ENCODE measurements around the gene SOCS3.

SOCS3 gene

DNA sequence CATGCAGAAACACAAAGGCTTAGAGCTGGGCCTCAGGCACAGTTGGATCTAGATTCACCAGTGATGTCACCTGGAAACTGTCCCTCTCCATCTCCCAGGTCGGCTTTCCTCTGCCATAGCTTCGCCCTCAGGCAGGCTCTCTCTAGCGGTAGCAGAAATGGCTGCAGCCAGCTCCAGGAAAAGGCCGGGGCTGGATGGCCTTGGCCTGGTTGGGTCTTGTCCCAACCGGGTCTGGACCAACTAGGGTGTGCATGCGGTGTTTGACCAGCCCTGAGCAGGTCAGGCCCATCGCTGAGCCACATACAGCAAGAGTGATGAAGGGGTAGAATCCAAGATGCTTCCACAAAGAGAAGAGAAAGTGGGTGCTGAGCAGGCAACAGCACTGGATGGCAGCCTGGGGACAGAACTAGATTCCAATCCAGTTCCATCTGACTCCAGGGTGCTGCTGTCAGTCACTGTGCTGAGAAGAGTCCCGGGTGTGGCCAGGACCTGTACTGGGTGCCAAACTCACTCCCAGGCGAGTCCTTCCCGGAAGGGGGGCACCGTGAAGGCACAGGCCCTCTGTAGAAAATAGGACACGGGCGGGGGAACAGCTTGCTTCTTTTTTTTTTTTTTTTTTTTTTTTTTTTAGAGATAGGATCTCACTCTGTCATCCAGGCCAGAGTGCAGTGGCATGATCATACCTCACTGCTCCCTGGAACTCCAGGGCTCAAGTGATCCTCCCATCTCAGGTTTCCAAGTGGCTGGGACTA is 51.8 kb downstream of the SOCS3 start:
- no peak for DNase-seq (ENCODE audit: low spot score)

DNA sequence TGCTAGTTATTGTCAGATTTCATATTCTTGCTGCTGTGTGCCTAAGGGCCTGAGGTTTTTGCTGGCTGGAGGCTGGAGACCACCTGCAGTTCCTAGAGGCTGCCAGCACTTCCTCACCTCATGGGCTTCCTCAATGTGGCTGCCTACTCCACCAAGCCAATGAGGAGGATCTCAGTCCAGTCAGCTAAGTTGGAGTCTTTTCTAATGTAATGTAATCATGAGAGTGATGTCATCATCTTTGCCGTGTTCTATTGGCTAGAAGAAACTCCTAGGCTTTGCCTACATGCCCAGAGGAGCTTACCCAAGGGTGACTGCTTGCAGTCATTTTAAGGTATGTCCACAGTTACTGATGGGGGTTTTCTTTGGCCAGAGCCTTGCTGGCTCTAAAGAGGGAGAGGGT is 53.0 kb downstream of the SOCS3 start:
- no peak for DNase-seq (ENCODE audit: low spot score)

Measured in germinal center (tissue), 1 donor.